HG03571 (cell line): ENCODE results near the gene TBL1XR1.
"Not testable (repeated sequence)": the region's sequence is repeated elsewhere in the genome, so short reads cannot be mapped to it uniquely, and the experiment has no call there.

Source experiments
- ATAC-seq: cut with Tn5 transposase; IDR thresholded peaks from one replicate; pipeline ENCODE4 v1.9.1; 2021; ENCODE audit not compliant: unreplicated experiment

Gene TBL1XR1

GRCh38 chr3:177035676-177036075 lies 161.6 kb downstream of the TBL1XR1 start:
- ATAC-seq, result no peak

GRCh38 chr3:177034832-177035475 lies 162.3 kb downstream of the TBL1XR1 start:
- ATAC-seq, result no peak

- ATAC-seq, result no peak
These were observed 170.6 kb downstream of the TBL1XR1 start for GRCh38 chr3:177026505-177027277.

GRCh38 chr3:177015881-177016280 lies 181.4 kb downstream of the TBL1XR1 start:
- ATAC-seq, result no peak

GRCh38 chr3:177013681-177014280 lies 183.5 kb downstream of the TBL1XR1 start:
- ATAC-seq, result no peak

- no peak for ATAC-seq
These were observed 191.4 kb downstream of the TBL1XR1 start for GRCh38 chr3:177005718-177006405.

GRCh38 chr3:177000159-177000558 lies 197.1 kb downstream of the TBL1XR1 start:
- ATAC-seq, result not testable (repeated sequence)

GRCh38 chr3:176995946-176996345 lies 201.3 kb downstream of the TBL1XR1 start:
- no peak for ATAC-seq

GRCh38 chr3:176994891-176995781 lies 202.1 kb downstream of the TBL1XR1 start:
- no peak for ATAC-seq

- no peak for ATAC-seq
These were observed 202.9 kb downstream of the TBL1XR1 start for GRCh38 chr3:176994393-176994792.

- no peak for ATAC-seq
These were observed 204.3 kb downstream of the TBL1XR1 start for GRCh38 chr3:176992978-176993377.

- ATAC-seq, result no peak
These were observed 204.7 kb downstream of the TBL1XR1 start for GRCh38 chr3:176992565-176992964.

- ATAC-seq, result no peak
These were observed 208.5 kb downstream of the TBL1XR1 start for GRCh38 chr3:176988795-176989194.

- no peak for ATAC-seq
These were observed 209.2 kb downstream of the TBL1XR1 start for GRCh38 chr3:176987901-176988650.

GRCh38 chr3:176978441-176978840 lies 218.8 kb downstream of the TBL1XR1 start:
- no peak for ATAC-seq

- no peak for ATAC-seq
These were observed 220.0 kb downstream of the TBL1XR1 start for GRCh38 chr3:176977331-176977730.

- no peak for ATAC-seq
These were observed 220.7 kb downstream of the TBL1XR1 start for GRCh38 chr3:176976586-176976985.

- ATAC-seq, result no peak
These were observed 223.0 kb downstream of the TBL1XR1 start for GRCh38 chr3:176974279-176974678.

GRCh38 chr3:176971613-176972174 lies 225.6 kb downstream of the TBL1XR1 start:
- no peak for ATAC-seq
